ENCODE data around the gene PRDM12.

GRCh38 chr9:130632841-130633240 is 31.6 kb upstream of the PRDM12 start:
- TF ChIP-seq, protein P1, sequence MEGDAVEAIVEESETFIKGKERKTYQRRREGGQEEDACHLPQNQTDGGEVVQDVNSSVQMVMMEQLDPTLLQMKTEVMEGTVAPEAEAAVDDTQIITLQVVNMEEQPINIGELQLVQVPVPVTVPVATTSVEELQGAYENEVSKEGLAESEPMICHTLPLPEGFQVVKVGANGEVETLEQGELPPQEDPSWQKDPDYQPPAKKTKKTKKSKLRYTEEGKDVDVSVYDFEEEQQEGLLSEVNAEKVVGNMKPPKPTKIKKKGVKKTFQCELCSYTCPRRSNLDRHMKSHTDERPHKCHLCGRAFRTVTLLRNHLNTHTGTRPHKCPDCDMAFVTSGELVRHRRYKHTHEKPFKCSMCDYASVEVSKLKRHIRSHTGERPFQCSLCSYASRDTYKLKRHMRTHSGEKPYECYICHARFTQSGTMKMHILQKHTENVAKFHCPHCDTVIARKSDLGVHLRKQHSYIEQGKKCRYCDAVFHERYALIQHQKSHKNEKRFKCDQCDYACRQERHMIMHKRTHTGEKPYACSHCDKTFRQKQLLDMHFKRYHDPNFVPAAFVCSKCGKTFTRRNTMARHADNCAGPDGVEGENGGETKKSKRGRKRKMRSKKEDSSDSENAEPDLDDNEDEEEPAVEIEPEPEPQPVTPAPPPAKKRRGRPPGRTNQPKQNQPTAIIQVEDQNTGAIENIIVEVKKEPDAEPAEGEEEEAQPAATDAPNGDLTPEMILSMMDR (IDR thresholded peaks at IDR 0.05; ENCODE audit: low read depth, low read length, poor library complexity, severe bottlenecking): no peak
- TF ChIP-seq EZH2phosphoT487 (IDR thresholded peaks at IDR 0.05; ENCODE audit: borderline replicate concordance, low read length): no peak

Data from DOHH2 (cell line).